Ovary (tissue), 3 donors: ENCODE results near the gene TMEM139.

Experiments
- CTCF ChIP-seq, 3 donors: fragments of 450-650 bp in 2 of 3; fragments of 200-600 bp in 1 of 3; IDR thresholded peaks; one replicate each; pipeline versions ENCODE4 v1.5.1 to v1.8.0; 2016 to 2022; ENCODE audit warnings: antibody characterized with exemption in 3 of 3, mild to moderate bottlenecking in 1 of 3
- EP300 ChIP-seq: sonication (generic); formaldehyde crosslinking; IDR thresholded peaks from one replicate; pipeline ENCODE4 v1.6.1; 2017; ENCODE audit warnings: antibody characterized with exemption
- donor health status: DM: no; HTN: no; CAD: no.

GRCh38 chr7:143243614-143244013 lies 41.1 kb upstream of the TMEM139 start:
- TF ChIP-seq CTCF (IDR thresholded peaks at IDR 0.05), result no peak
- TF ChIP-seq EP300, result no peak
